Measurements from ENCODE around the gene FGFBP1.
"Not testable (repeated sequence)": the region's sequence is repeated elsewhere in the genome, so short reads cannot be mapped to it uniquely, and the experiment has no call there.

The FGFBP1 gene

GRCh38 chr4:15944895-15945294 is 6.4 kb upstream of the FGFBP1 start:
- no peak for DNase-seq

- DNase-seq: no peak
Measured at GRCh38 chr4:15942283-15942682, 3.7 kb upstream of the FGFBP1 start.

GRCh38 chr4:15938182-15938581 is 358 bp downstream of the FGFBP1 start:
- DNase-seq: no peak

GRCh38 chr4:15936495-15936894 is 2.0 kb downstream of the FGFBP1 start:
- DNase-seq: no peak

- no peak for DNase-seq
Measured at GRCh38 chr4:15935504-15936402, 2.8 kb downstream of the FGFBP1 start.

- no peak for DNase-seq
Measured at GRCh38 chr4:15934259-15934658, 4.3 kb downstream of the FGFBP1 start.

- no peak for DNase-seq
Measured at GRCh38 chr4:15931451-15932210, 6.9 kb downstream of the FGFBP1 start.

GRCh38 chr4:15930314-15930713 is 8.2 kb downstream of the FGFBP1 start:
- no peak for DNase-seq

- DNase-seq: no peak
Measured at GRCh38 chr4:15929540-15929939, 9.0 kb downstream of the FGFBP1 start.

- DNase-seq: no peak
Measured at GRCh38 chr4:15928883-15929282, 9.7 kb downstream of the FGFBP1 start.

GRCh38 chr4:15926486-15926885 is 12.1 kb downstream of the FGFBP1 start:
- DNase-seq: no peak

GRCh38 chr4:15925830-15926229 is 12.7 kb downstream of the FGFBP1 start:
- DNase-seq: no peak

GRCh38 chr4:15921592-15921932 is 17.0 kb downstream of the FGFBP1 start:
- DNase-seq: no peak

- DNase-seq: no peak
Measured at GRCh38 chr4:15920723-15921591, 17.6 kb downstream of the FGFBP1 start.

GRCh38 chr4:15918484-15919129 is 19.9 kb downstream of the FGFBP1 start:
- no peak for DNase-seq

- no peak for DNase-seq
Measured at GRCh38 chr4:15917297-15917696, 21.2 kb downstream of the FGFBP1 start.

- DNase-seq: not testable (repeated sequence)
Measured at GRCh38 chr4:15916358-15916757, 22.2 kb downstream of the FGFBP1 start.

- no peak for DNase-seq
Measured at GRCh38 chr4:15914736-15915135, 23.8 kb downstream of the FGFBP1 start.

- DNase-seq: no peak
Measured at GRCh38 chr4:15914291-15914690, 24.2 kb downstream of the FGFBP1 start.

- DNase-seq: no peak
Measured at GRCh38 chr4:15913631-15913970, 24.9 kb downstream of the FGFBP1 start.

GRCh38 chr4:15912961-15913630 is 25.4 kb downstream of the FGFBP1 start:
- no peak for DNase-seq

GRCh38 chr4:15912236-15912635 is 26.3 kb downstream of the FGFBP1 start:
- no peak for DNase-seq

Data from activated CD4-positive, alpha-beta T cell treated with anti-CD3 and anti-CD28 coated beads for 4 hours (primary cell).